ENCODE measurements around the gene FOXJ2.
"Not testable (repeated sequence)": the region's sequence is repeated elsewhere in the genome, so short reads cannot be mapped to it uniquely, and the experiment has no call there.

Gene FOXJ2

DNA sequence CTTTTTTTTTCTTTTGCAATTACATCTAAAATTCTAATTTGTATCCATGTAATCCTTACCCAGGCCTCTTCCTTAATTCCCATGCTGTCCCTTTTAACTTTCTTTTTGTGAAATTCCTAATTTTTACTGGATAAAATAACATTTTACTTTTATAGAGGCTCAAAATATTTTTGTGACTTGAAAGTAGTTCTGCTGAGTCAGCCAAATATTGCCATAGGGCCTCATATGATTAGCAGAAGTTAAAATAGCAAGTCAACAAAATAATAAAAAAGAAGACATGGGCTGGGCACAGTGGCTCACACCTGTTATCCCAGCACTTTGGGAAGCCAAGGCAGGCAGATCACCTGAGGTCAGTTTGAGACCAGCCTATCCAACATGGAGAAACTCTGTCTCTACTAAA, 31.6 kb downstream of the FOXJ2 start:
- DNase-seq (ENCODE audit: insufficient read length, low spot score) (no peak), FAIRE-seq (no peak)
- TF ChIP-seq POU2F2 (IDR thresholded peaks at IDR 0.05; ENCODE audit: low read depth, low read length) (no peak), PAX5 (IDR thresholded peaks at IDR 0.05; ENCODE audit: insufficient read depth, low read length, severe bottlenecking) (no peak), TAF1 (IDR thresholded peaks at IDR 0.05; ENCODE audit: low read depth, low read length) (no peak), SPI1 (IDR thresholded peaks at IDR 0.05; ENCODE audit: low read depth, low read length) (no peak), POLR2A (IDR thresholded peaks at IDR 0.05; ENCODE audit: low read depth, low read length) (no peak), POLR2AphosphoS5 (IDR thresholded peaks at IDR 0.05; ENCODE audit: low read depth, low read length) (no peak)

DNA sequence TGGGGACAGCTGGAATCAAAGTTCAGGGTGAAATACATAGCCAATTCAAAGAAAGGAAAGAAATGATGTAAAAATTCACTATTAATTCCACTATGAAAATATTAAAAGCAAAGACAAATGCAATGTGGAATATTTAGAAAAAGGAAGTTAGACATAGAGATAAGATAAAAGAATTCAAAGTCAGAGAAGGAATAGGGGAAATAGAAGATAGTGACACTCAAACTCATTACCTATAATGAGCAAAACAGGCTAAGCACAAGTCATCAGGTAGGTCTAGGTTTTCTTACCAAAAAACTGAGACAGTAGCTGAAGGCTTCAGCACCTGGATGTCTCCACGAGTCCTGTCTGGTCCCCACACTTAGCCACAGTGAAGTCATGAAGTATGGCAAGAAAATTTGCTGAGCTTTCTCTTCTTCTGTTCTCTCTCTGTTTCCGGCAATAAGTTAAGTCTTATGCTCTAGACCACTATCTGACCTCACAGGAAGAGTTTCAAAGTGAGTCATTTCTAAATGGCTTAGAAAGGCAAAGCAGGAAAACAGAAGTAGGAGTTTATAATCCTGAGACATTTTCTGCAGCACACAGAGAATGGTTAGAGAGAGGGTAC, 33.6 kb downstream of the FOXJ2 start, which contains the start of gene C3AR1:
TSS of gene C3AR1 (minus strand) at position 369 of the 604 bp plus-strand sequence. CDS start 6,174 bp downstream, outside the sequence.
- DNase-seq (ENCODE audit: insufficient read length, low spot score), result peak; percentile 41
- no peak for TF ChIP-seq TAF1 (IDR thresholded peaks at IDR 0.05; ENCODE audit: low read depth, low read length)
- no peak for TF ChIP-seq POLR2A (IDR thresholded peaks at IDR 0.05; ENCODE audit: low read depth, low read length)
- TF ChIP-seq SPI1 (IDR thresholded peaks at IDR 0.05; ENCODE audit: low read depth, low read length), result peak; percentile 3; the same call in 1 of the 2 replicates
- no peak for TF ChIP-seq POU2F2 (IDR thresholded peaks at IDR 0.05; ENCODE audit: low read depth, low read length)
- TF ChIP-seq PAX5 (IDR thresholded peaks at IDR 0.05; ENCODE audit: insufficient read depth, low read length, severe bottlenecking), result no peak
- FAIRE-seq, result peak; percentile 51

DNA sequence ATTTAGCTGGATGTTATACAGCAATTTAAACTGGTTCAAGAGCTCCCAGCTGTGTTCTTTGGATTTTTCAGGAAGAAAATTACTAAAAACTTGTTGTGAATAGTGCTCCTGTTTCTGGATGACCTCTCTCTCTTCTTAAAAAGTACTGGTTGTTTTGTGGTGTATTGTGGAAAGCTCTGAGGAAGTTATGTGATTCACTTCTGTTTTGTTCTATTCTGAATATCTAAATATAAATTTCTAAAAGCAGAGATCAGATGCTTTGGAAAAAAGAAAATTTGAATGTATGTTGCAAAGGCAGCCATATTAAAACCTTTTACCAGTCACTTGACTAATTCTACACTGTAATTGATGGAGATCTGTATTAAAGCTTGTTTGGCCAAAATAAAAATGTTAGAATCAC, 37.1 kb downstream of the FOXJ2 start:
- TF ChIP-seq POLR2AphosphoS5 (IDR thresholded peaks at IDR 0.05; ENCODE audit: low read depth, low read length) (no peak), POU2F2 (IDR thresholded peaks at IDR 0.05; ENCODE audit: low read depth, low read length) (no peak), PAX5 (IDR thresholded peaks at IDR 0.05; ENCODE audit: insufficient read depth, low read length, severe bottlenecking) (no peak), TAF1 (IDR thresholded peaks at IDR 0.05; ENCODE audit: low read depth, low read length) (no peak), POLR2A (IDR thresholded peaks at IDR 0.05; ENCODE audit: low read depth, low read length) (no peak), SPI1 (IDR thresholded peaks at IDR 0.05; ENCODE audit: low read depth, low read length) (no peak)
- FAIRE-seq (no peak), DNase-seq (ENCODE audit: insufficient read length, low spot score) (no peak)

DNA sequence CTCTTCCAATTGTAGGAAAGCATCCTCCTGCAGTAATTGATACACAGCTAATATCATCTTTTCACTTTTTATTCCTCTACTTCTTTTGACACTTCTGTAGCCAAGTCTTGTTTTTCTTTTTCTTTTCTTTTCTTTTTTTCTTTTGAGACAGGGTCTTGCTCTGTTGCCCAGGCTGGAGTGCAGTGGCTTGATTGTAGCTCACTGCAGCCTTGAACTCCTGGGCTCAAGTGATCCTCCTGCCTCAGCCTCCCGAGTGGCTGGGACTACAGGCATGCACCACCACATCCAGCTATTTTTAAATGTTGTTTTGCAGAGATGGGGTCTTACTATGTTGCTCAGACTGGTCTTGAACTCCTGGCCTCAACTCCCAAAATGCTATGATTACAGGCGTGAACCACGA, 39.3 kb downstream of the FOXJ2 start:
- FAIRE-seq; DNase-seq (ENCODE audit: insufficient read length, low spot score): not testable (repeated sequence)

DNA sequence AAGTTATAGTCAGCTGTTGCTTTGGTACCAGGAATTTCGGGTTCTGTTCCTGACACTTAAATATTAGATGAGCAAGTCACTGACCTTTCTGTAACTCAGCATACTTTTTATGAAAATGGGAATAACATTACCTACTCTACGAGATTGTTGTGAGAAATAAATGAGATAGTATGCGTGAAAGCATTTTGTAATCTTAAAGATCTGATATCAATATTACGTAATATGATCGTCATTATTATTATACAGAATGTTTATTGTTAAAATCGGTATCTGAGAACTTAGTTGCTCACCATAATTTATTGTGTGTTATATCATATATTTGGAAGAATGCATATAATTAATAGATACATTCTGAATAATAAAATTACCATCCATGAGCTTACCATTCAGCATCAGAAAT, 43.4 kb downstream of the FOXJ2 start:
- FAIRE-seq, result no peak
- DNase-seq (ENCODE audit: insufficient read length, low spot score), result no peak
- TF ChIP-seq POU2F2 (IDR thresholded peaks at IDR 0.05; ENCODE audit: low read depth, low read length) (no peak), SPI1 (IDR thresholded peaks at IDR 0.05; ENCODE audit: low read depth, low read length) (no peak), POLR2A (IDR thresholded peaks at IDR 0.05; ENCODE audit: low read depth, low read length) (no peak), TAF1 (IDR thresholded peaks at IDR 0.05; ENCODE audit: low read depth, low read length) (no peak), PAX5 (IDR thresholded peaks at IDR 0.05; ENCODE audit: insufficient read depth, low read length, severe bottlenecking) (no peak), POLR2AphosphoS5 (IDR thresholded peaks at IDR 0.05; ENCODE audit: low read depth, low read length) (no peak)

DNA sequence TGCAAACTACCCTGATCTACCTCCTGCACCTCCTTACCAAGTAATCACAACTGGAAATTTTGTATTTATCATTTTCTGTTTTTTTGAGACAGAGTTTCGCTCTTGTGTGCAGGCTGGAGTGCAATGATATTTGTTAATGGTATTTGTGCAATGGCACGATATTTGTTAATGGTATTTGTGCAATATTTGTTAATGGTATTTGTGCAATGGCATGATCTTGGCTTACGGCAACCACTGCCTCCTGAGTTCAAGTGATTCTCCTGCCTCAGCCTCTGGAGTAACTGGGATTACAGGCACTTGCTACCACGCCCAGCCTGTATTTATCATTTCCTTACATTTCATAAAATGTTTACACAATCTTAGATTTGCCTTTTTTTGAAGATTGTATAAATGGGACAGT, 43.9 kb downstream of the FOXJ2 start:
- no peak for FAIRE-seq
- no peak for DNase-seq (ENCODE audit: insufficient read length, low spot score)
- TF ChIP-seq SPI1 (IDR thresholded peaks at IDR 0.05; ENCODE audit: low read depth, low read length), result no peak
- no peak for TF ChIP-seq POLR2AphosphoS5 (IDR thresholded peaks at IDR 0.05; ENCODE audit: low read depth, low read length)
- no peak for TF ChIP-seq POU2F2 (IDR thresholded peaks at IDR 0.05; ENCODE audit: low read depth, low read length)
- TF ChIP-seq TAF1 (IDR thresholded peaks at IDR 0.05; ENCODE audit: low read depth, low read length), result no peak
- TF ChIP-seq POLR2A (IDR thresholded peaks at IDR 0.05; ENCODE audit: low read depth, low read length), result no peak
- TF ChIP-seq PAX5 (IDR thresholded peaks at IDR 0.05; ENCODE audit: insufficient read depth, low read length, severe bottlenecking), result no peak

DNA sequence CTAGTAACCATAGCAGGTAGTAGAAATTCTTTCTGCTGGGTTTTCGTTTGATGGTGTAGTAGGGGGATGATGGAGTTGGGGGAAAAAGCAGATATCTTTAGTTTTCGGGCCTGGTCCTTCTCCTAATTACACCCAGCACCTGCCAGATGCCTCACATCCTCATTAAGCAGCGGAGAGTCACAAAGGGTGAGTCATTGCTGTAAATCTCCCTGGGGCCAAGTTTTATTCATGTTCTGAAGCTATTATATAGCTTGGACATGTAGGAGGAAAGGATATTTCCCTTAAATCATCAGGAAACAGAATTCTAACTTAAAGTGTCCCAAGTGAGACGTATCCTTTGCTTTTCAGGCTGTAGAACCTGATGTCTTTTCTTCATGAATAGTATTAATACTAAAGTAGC, 44.7 kb downstream of the FOXJ2 start:
- TF ChIP-seq POLR2AphosphoS5 (IDR thresholded peaks at IDR 0.05; ENCODE audit: low read depth, low read length) (no peak), POLR2A (IDR thresholded peaks at IDR 0.05; ENCODE audit: low read depth, low read length) (no peak), SPI1 (IDR thresholded peaks at IDR 0.05; ENCODE audit: low read depth, low read length) (no peak), POU2F2 (IDR thresholded peaks at IDR 0.05; ENCODE audit: low read depth, low read length) (no peak), PAX5 (IDR thresholded peaks at IDR 0.05; ENCODE audit: insufficient read depth, low read length, severe bottlenecking) (no peak), TAF1 (IDR thresholded peaks at IDR 0.05; ENCODE audit: low read depth, low read length) (no peak)
- DNase-seq (ENCODE audit: insufficient read length, low spot score) (no peak), FAIRE-seq (no peak)

DNA sequence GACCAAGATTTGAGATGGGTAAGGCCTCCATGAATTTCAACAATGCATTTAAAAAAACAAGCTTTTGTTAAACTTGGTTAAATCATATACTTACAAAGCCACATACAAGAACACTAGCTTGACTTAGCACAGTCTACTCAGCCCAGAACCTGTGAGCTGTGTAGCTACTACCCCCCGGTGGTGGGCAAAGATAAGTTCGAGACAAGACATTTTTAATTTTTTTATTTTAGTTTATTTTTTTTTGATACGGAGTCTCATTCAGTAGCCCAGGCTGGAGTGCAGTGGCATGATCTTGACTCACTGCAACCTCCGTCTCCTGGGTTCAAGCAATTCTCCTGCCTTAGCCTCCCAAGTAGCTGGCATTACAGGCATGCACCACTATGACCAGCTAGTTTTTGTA, 45.9 kb downstream of the FOXJ2 start:
- TF ChIP-seq SPI1 (IDR thresholded peaks at IDR 0.05; ENCODE audit: low read depth, low read length) (no peak), POU2F2 (IDR thresholded peaks at IDR 0.05; ENCODE audit: low read depth, low read length) (no peak), TAF1 (IDR thresholded peaks at IDR 0.05; ENCODE audit: low read depth, low read length) (no peak), POLR2A (IDR thresholded peaks at IDR 0.05; ENCODE audit: low read depth, low read length) (no peak), POLR2AphosphoS5 (IDR thresholded peaks at IDR 0.05; ENCODE audit: low read depth, low read length) (no peak), PAX5 (IDR thresholded peaks at IDR 0.05; ENCODE audit: insufficient read depth, low read length, severe bottlenecking) (no peak)
- DNase-seq (ENCODE audit: insufficient read length, low spot score), result no peak
- FAIRE-seq, result no peak

DNA sequence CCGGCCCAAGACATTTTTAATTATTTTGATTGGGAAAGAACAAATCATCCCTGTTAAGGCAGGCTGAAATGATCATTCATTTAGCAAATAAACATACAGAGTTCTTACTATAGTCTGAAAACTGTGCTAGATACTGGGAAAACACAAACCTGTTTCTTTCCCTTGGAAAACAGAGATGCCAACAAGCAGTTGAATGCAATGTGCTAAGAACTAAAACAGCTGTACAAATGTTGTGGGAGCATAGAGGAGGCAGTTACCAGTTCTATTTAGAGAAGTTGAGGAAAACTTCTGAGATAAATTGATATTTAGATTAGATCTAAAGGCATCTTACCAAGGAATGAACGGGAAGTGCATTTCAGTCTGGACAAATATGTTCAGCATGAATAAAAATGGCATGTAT, 46.4 kb downstream of the FOXJ2 start:
- DNase-seq (ENCODE audit: insufficient read length, low spot score) (no peak), FAIRE-seq (no peak)
- TF ChIP-seq PAX5 (IDR thresholded peaks at IDR 0.05; ENCODE audit: insufficient read depth, low read length, severe bottlenecking) (no peak), POU2F2 (IDR thresholded peaks at IDR 0.05; ENCODE audit: low read depth, low read length) (no peak)

DNA sequence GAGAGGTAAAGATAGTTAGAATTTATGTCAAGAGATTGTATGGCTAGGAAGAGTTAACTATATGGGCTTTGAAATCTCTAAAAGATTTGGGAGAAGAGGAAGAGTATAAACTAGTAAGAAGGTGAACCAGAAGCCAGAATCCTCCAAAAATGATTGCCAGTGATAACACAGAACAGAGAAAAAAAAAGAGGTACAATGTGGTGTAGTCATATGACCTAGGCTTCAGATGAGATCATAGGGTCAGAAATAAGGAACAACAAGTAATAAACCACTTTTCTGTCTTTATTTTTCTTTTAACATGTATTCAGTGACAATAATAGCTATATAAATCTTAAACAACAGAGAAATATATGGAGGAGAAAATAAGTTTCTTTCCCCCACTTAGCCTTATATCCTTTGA, 47.6 kb downstream of the FOXJ2 start:
- no peak for DNase-seq (ENCODE audit: insufficient read length, low spot score)
- TF ChIP-seq SPI1 (IDR thresholded peaks at IDR 0.05; ENCODE audit: low read depth, low read length) (no peak), PAX5 (IDR thresholded peaks at IDR 0.05; ENCODE audit: insufficient read depth, low read length, severe bottlenecking) (no peak), POLR2AphosphoS5 (IDR thresholded peaks at IDR 0.05; ENCODE audit: low read depth, low read length) (no peak)
- no peak for FAIRE-seq
